ENCODE data around the gene IGSF8. TPM values are rescaled to one million over a fixed set of nuclear protein-coding genes. Genes with fewer than 3 reads are reported as not detected.

The IGSF8 gene
- total RNA-seq, 1 experiment from 2014 or later, result 56.2 TPM

DNA sequence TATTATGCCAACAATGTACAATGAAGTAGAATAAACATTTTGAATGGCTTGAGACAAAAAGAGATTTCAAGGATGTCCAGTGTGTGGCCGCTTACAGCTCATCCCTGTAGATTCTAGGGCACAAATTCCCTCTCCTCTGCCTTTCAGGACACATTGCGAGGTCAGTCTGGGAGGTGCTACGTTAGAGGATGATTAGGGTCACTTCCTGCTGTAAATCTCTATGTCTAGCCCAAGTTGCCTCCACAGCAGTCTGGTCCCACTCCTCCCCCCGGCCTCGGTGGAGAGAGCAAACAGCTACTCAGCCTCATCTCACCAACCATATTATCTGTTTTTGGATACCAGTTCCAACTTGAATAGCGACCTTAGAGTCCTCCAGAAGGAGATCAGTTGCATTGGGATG is 45.5 kb downstream of the IGSF8 start:
- H3K27me3 ChIP-seq (ENCODE audit: insufficient read depth, low read length), result no peaks in the 10 kb centered on the region
- H4K91ac ChIP-seq (ENCODE audit: insufficient read length, low read depth, low read length), result no peak overlapping the region
- H2BK5ac ChIP-seq (ENCODE audit: insufficient read length, low read length), result no peak overlapping the region
- H2AK5ac ChIP-seq (ENCODE audit: insufficient read length, low read length), result no peak overlapping the region
- DNase-seq, result no peak
- no peak overlapping the region for H4K8ac ChIP-seq (replicated peaks; ENCODE audit: insufficient read length, low read depth, low read length)
- H3K18ac ChIP-seq (ENCODE audit: insufficient read length, low read depth, low read length), result no peak overlapping the region
- H3K27me3 Mint-ChIP-seq (ENCODE audit: low read depth), result peaks cover 41% of the 10 kb centered on the region
- no CpG with 5 or more reads among the region's 6 CpGs for WGBS (ENCODE audit: extremely low coverage, insufficient read length, low lambda C conversion rate)
- H3K4me1 Mint-ChIP-seq, result peaks cover 15 to 23% of the 10 kb centered on the region in 2 experiments
- H3K4me1 ChIP-seq (ENCODE audit: insufficient read depth, low read length), result peaks cover 2% of the 10 kb centered on the region; the same call in 1 of the 2 replicates
- H3K4ac ChIP-seq (ENCODE audit: low read depth, low read length), result no peak overlapping the region
- H3K14ac ChIP-seq (ENCODE audit: insufficient read depth, low read length), result no peak overlapping the region
- H3K4me3 Mint-ChIP-seq, result no peak overlapping the region
- no peak overlapping the region for H3K4me2 ChIP-seq (ENCODE audit: insufficient read depth, insufficient read length, low read length)
- no peaks in the 10 kb centered on the region for H3K9me3 ChIP-seq (ENCODE audit: control insufficient read depth, low read depth, low read length)
- no peak overlapping the region for H4K5ac ChIP-seq (ENCODE audit: insufficient read length, low read depth, low read length)
- H3K79me1 ChIP-seq (ENCODE audit: insufficient read depth, low read depth, low read length, poor library complexity, severe bottlenecking), result no peaks in the 10 kb centered on the region
- H3K9ac ChIP-seq (ENCODE audit: extremely low read depth, insufficient read length, low read length), result no peak overlapping the region
- no peaks in the 10 kb centered on the region for H3K9me3 Mint-ChIP-seq
- no peak overlapping the region for H2BK120ac ChIP-seq (ENCODE audit: low read depth, low read length, poor library complexity, severe bottlenecking)
- no peak overlapping the region for H3K56ac ChIP-seq (ENCODE audit: insufficient read length, low read depth, low read length)
- no peaks in the 10 kb centered on the region for H4K20me1 ChIP-seq (ENCODE audit: control insufficient read depth, insufficient read depth, insufficient read length)
- H3K23ac ChIP-seq (ENCODE audit: insufficient read length, low read depth, low read length), result no peak overlapping the region
- H2BK15ac ChIP-seq (ENCODE audit: low read depth, low read length), result no peak overlapping the region
- H3K79me2 ChIP-seq (ENCODE audit: insufficient read depth, low read length), result no peaks in the 10 kb centered on the region
- H3K23me2 ChIP-seq (ENCODE audit: insufficient read length, low read depth, low read length, poor library complexity, severe bottlenecking), result no peaks in the 10 kb centered on the region
- H2BK20ac ChIP-seq (ENCODE audit: low read depth, low read length, poor library complexity, severe bottlenecking), result no peak overlapping the region
- no peak overlapping the region; a peak in 1 of 7 replicates for H3K27ac Mint-ChIP-seq
- TF ChIP-seq CTCF (conservative IDR thresholded peaks at IDR 0.05), result no peak
- no peak overlapping the region for H2AFZ ChIP-seq (ENCODE audit: low read length)
- no peaks in the 10 kb centered on the region for H3K36me3 Mint-ChIP-seq (ENCODE audit: insufficient read depth in 1 of 3, low read depth in 3 of 3)
- H3K27ac ChIP-seq (ENCODE audit: insufficient read length, low read depth, low read length), result no peak overlapping the region
- H3T11ph ChIP-seq (ENCODE audit: low read length), result no peak overlapping the region
- no peak overlapping the region for H2BK12ac ChIP-seq (ENCODE audit: insufficient read length, low read depth, low read length)

Measured in H9 (cell line).